Activated gamma-delta T cell treated with anti-CD3 and anti-CD28 coated beads, Interleukin-2, amount 50 U/mL, for 16 hours (primary cell): ENCODE measurements around the gene SERPINF2.
"Not testable (repeated sequence)": the region's sequence is repeated elsewhere in the genome, so short reads cannot be mapped to it uniquely, and the experiment has no call there.

Experiments
- DNase-seq: peaks from one replicate; pipeline ENCODE4 v3.0.0-alpha.2; 2020; ENCODE audit warnings: low read depth

The SERPINF2 gene

DNA sequence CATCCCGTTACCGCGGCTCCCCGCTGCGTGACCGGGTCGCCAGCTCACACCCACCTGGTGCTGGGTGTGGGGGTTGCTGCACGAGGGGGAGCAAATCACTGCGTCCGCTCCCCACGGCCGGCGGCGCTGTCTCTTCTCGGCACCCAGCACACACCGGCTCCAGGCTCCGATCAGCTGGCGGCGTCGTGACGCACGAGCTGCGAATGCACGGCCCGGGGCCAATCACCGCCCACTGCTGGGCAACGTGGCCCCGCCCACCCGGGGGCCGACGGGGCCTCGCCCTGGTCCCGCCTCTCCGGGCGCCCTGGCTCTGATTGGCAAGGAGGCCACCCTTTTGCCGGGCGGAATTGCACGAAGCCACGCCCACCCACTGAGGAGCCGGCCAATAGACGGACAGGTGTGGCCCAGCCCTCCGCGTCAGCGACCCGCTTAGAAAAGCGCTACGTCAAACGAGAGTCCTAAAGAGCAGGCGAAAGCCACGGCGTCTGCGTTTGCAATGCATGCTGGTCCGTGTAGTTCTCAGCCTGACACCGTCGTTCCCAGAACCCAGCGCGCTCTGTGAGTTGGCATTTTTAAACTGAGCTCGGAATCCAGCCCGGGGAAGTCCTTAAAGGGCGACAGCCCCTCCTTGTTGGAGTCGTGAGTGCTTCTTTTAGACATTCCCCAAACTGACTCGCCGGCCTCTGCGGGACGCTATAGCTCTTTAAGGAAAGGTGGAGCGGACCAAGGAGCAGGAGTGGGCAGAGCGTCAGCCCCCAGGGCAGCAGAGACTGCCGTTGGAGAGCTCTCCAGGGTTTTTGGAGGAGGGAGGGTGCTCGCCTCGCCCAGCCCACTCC, 26.4 kb upstream of the SERPINF2 start:
- DNase-seq: peak; percentile 100

DNA sequence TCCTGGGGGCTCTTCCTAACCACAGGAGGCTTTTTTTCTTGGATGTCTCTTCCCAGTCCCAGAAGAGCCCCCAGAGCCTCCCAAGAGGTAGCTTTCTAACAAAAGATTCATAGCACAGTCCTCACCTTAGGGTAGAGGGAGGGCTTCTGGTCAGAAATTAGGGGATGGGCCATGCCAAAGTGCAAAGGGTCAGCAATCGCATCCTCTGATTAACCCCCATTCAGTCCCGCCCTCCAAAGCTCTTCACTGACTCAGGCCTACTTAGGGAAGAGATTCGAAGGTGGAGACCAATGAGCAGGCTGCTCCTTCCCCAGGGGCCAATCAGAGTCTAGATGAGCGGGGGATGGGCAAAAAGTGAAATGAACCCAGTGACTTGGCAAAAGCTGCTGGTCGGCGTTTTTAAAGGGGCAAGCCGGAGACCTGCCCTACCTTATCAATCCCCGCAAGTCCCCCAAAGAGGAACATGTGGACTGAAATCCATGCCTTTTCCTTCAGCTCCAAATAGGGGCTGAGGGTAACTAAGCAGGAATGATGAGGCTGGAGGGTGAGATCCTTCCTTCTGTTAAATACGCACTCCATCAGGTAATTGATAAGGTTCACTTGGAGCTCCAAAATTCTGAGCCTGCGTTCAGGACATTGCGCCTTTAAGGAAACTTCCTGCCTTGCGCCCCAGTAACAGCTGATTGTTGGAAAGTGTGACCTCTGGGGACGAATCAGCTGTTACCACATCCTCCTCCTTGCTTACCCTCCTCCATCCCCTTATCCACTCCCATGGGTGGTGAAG, 25.6 kb upstream of the SERPINF2 start:
- peak; percentile 75 for DNase-seq

DNA sequence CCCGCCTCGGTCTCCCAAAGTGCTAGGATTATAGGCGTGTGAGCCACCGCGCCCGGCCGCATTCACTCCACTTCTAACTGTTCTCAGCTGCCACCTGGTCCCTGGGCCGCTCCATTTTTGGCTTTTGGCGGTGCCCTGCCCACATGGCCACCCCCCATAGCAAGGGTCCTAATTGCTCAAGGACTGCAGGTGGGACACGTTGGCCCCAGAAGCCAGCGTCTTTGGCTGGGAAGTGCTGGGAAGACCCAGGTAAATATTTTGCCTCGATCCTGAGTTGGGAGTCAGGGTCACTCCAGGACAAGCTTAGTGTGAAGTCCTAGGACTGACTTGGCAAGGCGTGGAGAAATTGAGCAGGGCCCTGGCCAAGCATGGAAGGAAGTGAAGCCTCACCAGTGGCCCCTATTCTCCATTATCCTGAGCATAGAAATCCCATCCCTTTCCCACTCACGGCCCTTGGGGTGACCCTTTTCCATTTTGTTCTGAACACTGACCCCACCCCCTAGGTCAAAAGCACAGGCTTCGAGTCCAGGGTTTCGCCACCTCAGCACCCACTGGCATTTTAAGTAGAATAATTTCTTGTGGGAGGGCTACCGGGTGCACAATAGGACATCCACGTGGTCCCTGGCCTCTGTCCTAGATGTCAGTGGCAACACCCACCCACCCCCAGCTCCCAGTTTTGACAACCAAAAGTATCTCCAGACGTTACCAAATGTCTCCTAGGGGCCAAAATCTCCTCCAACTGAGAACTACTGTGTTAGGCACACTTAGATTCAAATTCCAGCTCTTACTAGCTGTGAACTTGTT, 24.1 kb upstream of the SERPINF2 start:
- DNase-seq: no peak

DNA sequence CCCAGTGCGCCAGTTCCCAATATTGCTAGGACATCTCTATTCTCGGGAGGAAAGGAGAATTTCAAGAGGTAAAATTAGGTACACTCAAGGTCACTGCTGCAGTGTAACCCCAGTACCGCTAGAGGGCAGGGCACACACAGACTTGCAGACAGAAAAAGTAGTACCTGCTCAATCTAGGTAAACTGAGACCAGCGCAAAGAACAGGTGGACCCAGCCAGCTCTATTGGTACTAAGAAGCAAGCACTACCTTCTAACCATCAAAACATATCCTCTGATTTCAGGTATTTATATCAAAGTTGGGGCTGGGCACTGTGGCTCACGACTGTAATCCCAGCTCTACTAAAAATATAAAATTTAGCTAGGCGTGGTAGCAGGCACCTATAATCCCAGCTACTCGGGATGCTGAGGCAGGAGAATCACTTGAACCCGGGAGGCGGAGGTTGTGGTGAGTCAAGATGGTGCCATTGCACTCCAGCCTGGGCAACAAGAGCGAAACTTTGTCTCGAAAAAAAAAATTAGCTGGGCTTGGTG, 21.8 kb upstream of the SERPINF2 start:
- peak; percentile 53 for DNase-seq

GRCh38 chr17:1722022-1722421, 20.6 kb upstream of the SERPINF2 start:
- not testable (repeated sequence) for DNase-seq

- DNase-seq: peak; percentile 77
Observed at GRCh38 chr17:1724351-1724868, 18.3 kb upstream of the SERPINF2 start, which contains the start of gene WDR81. Gene WDR81, plus strand, starts transcription at chr17:1724704. Its CDS starts 256 bp downstream, at chr17:1724960.

DNA sequence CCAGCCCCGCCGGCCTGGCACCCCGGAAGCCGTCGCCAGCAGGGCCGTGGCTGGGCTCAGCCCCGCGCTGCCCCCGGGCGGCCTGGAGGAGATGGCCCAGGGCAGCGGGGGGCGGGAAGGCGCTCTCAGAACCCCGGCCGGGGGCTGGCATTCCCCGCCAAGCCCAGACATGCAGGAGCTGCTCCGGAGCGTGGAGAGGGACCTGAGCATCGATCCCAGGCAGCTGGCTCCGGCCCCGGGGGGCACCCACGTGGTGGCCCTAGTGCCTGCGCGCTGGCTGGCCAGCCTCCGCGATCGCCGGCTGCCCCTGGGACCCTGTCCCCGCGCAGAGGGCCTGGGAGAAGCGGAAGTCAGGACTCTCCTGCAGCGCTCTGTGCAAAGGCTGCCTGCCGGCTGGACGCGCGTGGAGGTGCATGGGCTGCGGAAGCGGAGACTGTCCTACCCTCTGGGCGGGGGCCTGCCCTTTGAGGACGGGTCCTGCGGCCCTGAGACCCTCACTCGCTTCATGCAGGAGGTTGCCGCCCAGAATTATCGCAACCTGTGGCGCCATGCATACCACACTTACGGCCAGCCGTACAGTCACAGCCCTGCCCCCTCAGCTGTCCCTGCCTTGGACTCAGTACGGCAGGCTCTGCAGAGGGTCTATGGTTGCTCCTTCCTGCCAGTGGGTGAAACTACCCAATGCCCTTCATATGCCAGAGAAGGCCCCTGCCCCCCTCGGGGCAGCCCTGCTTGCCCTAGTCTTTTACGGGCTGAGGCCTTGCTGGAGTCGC, 17.6 kb upstream of the SERPINF2 start:
- DNase-seq: no peak

GRCh38 chr17:1725642-1726511, 16.8 kb upstream of the SERPINF2 start:
- DNase-seq: no peak

- DNase-seq: no peak
Observed at GRCh38 chr17:1726626-1727257, 15.9 kb upstream of the SERPINF2 start.

- DNase-seq: no peak
Observed at GRCh38 chr17:1727258-1727789, 15.3 kb upstream of the SERPINF2 start.

DNA sequence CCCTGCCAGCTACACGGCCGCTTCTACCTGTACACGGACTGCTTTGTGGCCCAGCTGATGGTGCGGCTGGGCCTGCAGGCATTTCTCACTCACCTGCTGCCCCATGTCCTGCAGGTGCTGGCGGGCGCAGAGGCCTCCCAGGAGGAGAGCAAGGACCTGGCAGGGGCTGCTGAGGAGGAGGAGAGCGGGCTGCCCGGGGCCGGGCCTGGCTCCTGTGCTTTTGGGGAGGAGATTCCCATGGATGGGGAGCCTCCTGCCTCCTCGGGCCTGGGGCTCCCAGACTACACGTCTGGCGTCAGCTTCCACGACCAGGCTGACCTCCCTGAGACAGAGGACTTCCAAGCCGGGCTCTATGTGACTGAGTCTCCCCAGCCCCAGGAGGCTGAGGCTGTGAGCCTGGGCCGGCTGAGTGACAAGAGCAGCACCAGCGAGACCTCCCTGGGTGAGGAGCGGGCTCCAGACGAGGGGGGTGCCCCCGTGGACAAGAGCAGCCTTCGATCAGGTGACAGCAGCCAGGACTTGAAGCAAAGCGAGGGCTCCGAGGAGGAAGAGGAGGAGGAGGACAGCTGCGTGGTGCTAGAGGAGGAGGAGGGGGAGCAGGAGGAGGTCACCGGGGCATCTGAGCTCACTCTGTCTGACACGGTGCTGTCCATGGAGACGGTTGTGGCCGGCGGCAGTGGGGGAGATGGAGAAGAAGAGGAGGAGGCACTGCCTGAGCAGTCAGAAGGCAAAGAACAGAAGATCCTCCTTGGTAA, 14.6 kb upstream of the SERPINF2 start:
- no peak for DNase-seq

DNA sequence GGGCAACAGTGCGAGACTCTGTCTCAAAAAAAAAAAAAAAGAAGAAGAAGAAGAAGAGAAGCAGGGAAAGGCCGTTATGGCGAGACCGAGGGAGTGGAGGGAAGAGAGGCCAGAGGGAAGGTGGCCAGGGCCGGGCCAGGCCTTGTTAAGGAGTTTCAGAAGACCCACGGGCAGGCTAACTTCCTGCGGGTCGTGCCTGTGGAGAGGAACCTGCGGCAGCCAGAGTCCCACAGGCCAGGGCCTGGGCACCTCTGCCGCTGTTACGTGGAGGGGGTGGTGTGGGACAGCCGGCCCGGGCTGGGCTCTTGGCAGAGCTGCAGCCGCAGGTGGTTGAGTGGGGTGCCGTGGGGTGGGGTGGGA, 12.7 kb upstream of the SERPINF2 start:
- DNase-seq: no peak

DNA sequence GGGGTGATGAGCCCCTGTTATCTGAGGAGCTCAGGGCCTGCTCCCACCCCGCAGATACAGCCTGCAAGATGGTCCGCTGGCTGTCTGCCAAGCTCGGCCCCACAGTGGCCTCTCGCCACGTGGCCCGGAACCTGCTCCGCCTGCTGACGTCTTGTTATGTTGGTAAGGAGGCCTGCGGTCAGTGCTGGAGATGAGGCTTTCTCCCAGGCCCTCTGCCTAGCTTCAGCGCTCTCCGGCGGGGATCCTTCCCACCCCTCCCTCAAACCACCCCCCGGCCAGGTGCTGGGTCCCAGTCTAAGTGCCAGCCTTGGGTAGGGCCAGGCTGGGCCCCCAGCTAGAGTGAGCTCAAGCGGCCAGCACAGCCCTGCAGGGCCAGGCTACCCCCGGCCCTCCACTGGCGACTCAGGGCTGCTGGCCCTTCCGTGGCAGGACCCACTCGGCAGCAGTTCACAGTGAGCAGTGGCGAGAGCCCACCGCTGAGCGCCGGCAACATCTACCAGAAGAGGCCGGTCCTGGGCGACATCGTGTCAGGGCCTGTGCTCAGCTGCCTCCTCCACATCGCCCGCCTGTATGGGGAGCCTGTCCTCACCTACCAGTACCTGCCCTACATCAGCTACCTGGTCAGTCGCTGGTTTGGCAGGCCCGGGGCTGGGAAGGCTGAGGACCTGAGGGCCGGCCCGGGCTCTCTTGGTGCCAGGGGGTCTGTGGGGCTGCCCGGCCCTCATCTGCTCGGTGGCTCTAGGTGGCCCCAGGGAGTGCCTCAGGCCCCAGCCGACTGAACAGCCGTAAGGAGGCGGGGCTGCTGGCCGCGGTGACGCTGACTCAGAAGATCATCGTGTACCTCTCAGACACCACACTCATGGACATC, 12.1 kb upstream of the SERPINF2 start:
- no peak for DNase-seq

DNA sequence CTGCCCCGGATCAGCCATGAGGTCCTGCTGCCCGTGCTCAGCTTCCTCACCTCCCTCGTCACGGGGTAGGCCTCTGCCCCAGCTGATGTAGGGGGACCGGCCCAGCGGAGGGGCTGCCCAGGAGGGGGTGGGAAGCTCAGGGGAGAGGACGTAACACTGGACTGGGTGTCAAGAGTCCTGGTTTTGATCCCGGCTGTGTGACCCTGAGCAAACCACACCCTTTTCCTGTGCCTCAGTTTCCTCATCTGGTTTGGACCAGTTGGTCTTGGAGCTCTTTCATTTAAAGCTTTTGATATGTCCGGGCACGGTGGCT, 11.5 kb upstream of the SERPINF2 start:
- DNase-seq: no peak

- DNase-seq: no peak
Observed at GRCh38 chr17:1732241-1732832, 10.3 kb upstream of the SERPINF2 start.

GRCh38 chr17:1732833-1733321, 9.8 kb upstream of the SERPINF2 start:
- no peak for DNase-seq

- no peak for DNase-seq
Observed at GRCh38 chr17:1733759-1734158, 8.9 kb upstream of the SERPINF2 start.
